Panc1 (cell line): ENCODE data around the gene CCBE1. TPM values are rescaled to one million over a fixed set of nuclear protein-coding genes. Genes with fewer than 3 reads are reported as not detected.

ENCODE experiments used
- ATAC-seq: fragments of 200-7000 bp; cut with Tn5 transposase; 2 replicates; pipeline ENCODE4 v1.9.1; 2020; ENCODE audit warnings: mild to moderate bottlenecking, moderate library complexity
- BruUV-seq: library from RNA; stranded (reverse); fragments of 400-500 nt; replicated peaks from 2 replicates; lab custom pipeline; 2021; lab: Mats Ljungman, UMichigan
- CTCF ChIA-PET: fragments of 300-600 bp; sonication (Branson Sonifier 250); formaldehyde crosslinking; loops from one replicate; lab custom pipeline; 2022; ENCODE audit warnings: antibody characterized with exemption; lab: Charles Lee
- POLR2A ChIA-PET: fragments of 300-600 bp; sonication (Branson Sonifier 250); formaldehyde crosslinking; loops from one replicate; lab custom pipeline; 2022; ENCODE audit warnings: antibody characterized with exemption; lab: Charles Lee
- DNase-seq: peaks from one replicate; pipeline ENCODE4 v3.0.0-alpha.2; 2010; ENCODE audit warnings: low read depth, low spot score
- H3K27ac ChIP-seq: 2 replicates; pipeline ENCODE4 v1.5.1; 2011; ENCODE audit warnings: mild to moderate bottlenecking, low read length, inconsistent platforms
- H3K27me3 ChIP-seq: fragments of 200-500 bp; sonication (Bioruptor generic); 2 replicates; pipeline ENCODE4 v1.6.0; 2014; ENCODE audit warnings: low read length, inconsistent platforms; ENCODE audit not compliant: control insufficient read depth, insufficient read depth
- H3K36me3 ChIP-seq: fragments of 200-500 bp; sonication (Bioruptor generic); 2 replicates; pipeline ENCODE4 v1.5.1; 2014; ENCODE audit warnings: inconsistent platforms, mild to moderate bottlenecking, low read length, moderate library complexity; ENCODE audit not compliant: control insufficient read depth, insufficient read depth
- H3K4me1 ChIP-seq: 2 replicates; pipeline ENCODE4 v1.5.1; 2011; ENCODE audit warnings: inconsistent platforms, mild to moderate bottlenecking, low read length, moderate library complexity; ENCODE audit not compliant: control insufficient read depth, insufficient read depth
- H3K4me3 ChIP-seq, 2 experiments: 2 replicates each; pipeline ENCODE4 v1.5.1; 2011 to 2012; ENCODE audit warnings: low read depth in 2 of 2, low read length in 2 of 2, mild to moderate bottlenecking in 2 of 2, inconsistent platforms in 1 of 2, moderate library complexity in 1 of 2
- H3K9me3 ChIP-seq: fragments of 200-500 bp; sonication (Bioruptor generic); 2 replicates; pipeline ENCODE4 v1.5.1; 2014; ENCODE audit warnings: low read depth, mild to moderate bottlenecking, inconsistent platforms, low read length, moderate library complexity; ENCODE audit not compliant: control insufficient read depth, insufficient read depth
- CTCF ChIP-seq: fragments of 450-650 bp; IDR thresholded peaks from 2 replicates; pipeline ENCODE4 v1.5.1; 2017; ENCODE audit warnings: mild to moderate bottlenecking
- POLR2AphosphoS5 ChIP-seq: IDR thresholded peaks from 2 replicates; pipeline ENCODE4 v1.6.1; 2012; ENCODE audit warnings: mild to moderate bottlenecking, low read depth, low read length, moderate library complexity
- REST ChIP-seq, 2 experiments: IDR thresholded peaks; 2 replicates each; pipeline ENCODE4 v1.6.1; 2011 to 2012; ENCODE audit warnings: low read depth in 2 of 2, control low read depth in 1 of 2, low read length in 1 of 2, mild to moderate bottlenecking in 1 of 2, moderate library complexity in 1 of 2; ENCODE audit not compliant: insufficient read depth in 1 of 2
- SIN3A ChIP-seq: IDR thresholded peaks from 2 replicates; pipeline ENCODE4 v1.6.1; 2012; ENCODE audit warnings: low read depth, mild to moderate bottlenecking, low read length, moderate library complexity, borderline replicate concordance; ENCODE audit not compliant: insufficient read depth
- TCF7L2 ChIP-seq: IDR thresholded peaks from 2 replicates; pipeline ENCODE4 v1.6.1; 2011; ENCODE audit warnings: mild to moderate bottlenecking, low read depth, low read length, inconsistent platforms
- in situ Hi-C: cut with HindIII; loops from 2 replicates; pipeline ENCODE4 v1.10.0; 2016; ENCODE audit warnings: low sequenced_read_pairs, low pct_unique_long_range_greater_than_20kb
- intact Hi-C: fragments of 100-400 bp; cut with micrococcal nuclease; formaldehyde crosslinking; loops from one replicate; pipeline ENCODE4 v1.10.0; 2022; ENCODE audit not compliant: unreplicated experiment
- total RNA-seq: library from RNA; stranded (reverse); gene quantifications from one replicate; pipeline ENCODE4 v1.2.1, GENCODE V29; 2021; ENCODE audit not compliant: unreplicated experiment

Gene CCBE1
- total RNA-seq, 1 experiment from 2014 or later: 0.13 TPM

DNA sequence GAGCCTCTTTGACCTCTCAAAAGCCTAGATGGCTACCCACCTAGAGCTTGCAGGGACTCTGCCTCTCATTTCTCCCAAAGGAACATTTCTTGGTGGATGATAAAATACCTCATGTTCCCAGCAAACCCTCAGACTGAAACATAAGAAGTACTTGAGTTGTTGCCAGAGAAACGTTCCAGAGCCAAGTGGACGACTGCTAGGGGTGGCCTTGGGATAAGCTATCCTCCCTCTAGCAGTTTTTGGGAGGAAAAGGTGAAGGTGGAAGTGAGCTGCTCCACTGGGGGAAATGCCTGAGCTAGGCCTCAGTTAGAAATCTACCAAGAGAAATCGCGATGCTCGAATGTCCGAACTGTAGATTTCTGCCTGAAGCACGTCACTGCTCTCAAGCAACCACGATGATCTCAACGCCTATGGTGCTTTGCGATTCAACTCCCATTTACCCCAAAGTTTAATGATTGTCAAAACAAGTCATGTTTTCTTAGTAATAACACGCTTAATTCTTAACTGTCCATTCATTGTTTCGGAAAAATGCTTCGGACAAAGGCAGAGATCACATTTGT is 91.5 kb downstream of the CCBE1 start:
- no peak overlapping the region for H3K27ac ChIP-seq
- no peak for DNase-seq
- no peaks in the 10 kb centered on the region for H3K4me1 ChIP-seq
- in situ Hi-C loops (no loop called here), intact Hi-C loops (no loop called here)
- no peak for TF ChIP-seq REST (IDR thresholded peaks at IDR 0.05; ENCODE audit: insufficient read depth in 1 of 2, low read depth in 2 of 2, low read length in 1 of 2)
- no peak for TF ChIP-seq POLR2AphosphoS5
- TF ChIP-seq SIN3A: no peak
- TF ChIP-seq CTCF: no peak
- TF ChIP-seq TCF7L2: no peak
- no peaks in the 10 kb centered on the region for H3K27me3 ChIP-seq
- no peak overlapping the region for H3K4me3 ChIP-seq
- no TSS peak for BruUV-seq
- H3K9me3 ChIP-seq: no peaks in the 10 kb centered on the region
- ChIA-PET POLR2A (no interaction called here), CTCF (no interaction called here)
- no peak for ATAC-seq
- no peaks in the 10 kb centered on the region for H3K36me3 ChIP-seq

DNA sequence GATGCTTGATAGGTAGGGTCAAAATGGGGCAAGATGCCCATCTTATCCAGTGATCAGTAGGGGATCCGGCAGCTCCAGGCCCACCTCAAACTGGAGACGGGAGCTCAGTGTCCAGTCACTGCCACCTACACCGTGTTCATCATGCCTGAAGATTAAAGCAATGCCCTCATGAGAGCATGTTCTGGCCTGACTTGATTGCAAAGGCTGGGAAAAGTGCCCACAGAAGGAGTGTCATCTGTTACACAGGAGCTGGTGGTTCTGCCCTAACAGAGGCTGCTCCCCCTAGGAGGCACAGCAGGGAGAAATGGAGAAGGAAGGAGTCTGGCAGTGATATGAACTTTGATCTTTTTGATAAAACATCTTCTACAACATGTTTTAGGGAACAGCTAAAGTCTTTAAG is 92.3 kb downstream of the CCBE1 start:
- BruUV-seq: no TSS peak
- POLR2A ChIA-PET: no interaction called here
- no peaks in the 10 kb centered on the region for H3K27me3 ChIP-seq
- intact Hi-C loops: no loop called here
- H3K4me3 ChIP-seq: no peak overlapping the region
- H3K4me1 ChIP-seq: no peaks in the 10 kb centered on the region
- CTCF ChIA-PET: no interaction called here
- in situ Hi-C loops: no loop called here
- ATAC-seq: no peak
- TF ChIP-seq TCF7L2: no peak
- TF ChIP-seq POLR2AphosphoS5: no peak
- no peak for TF ChIP-seq SIN3A
- no peak for TF ChIP-seq REST (IDR thresholded peaks at IDR 0.05; ENCODE audit: insufficient read depth in 1 of 2, low read depth in 2 of 2, low read length in 1 of 2)
- TF ChIP-seq CTCF: no peak
- H3K9me3 ChIP-seq: no peaks in the 10 kb centered on the region
- no peaks in the 10 kb centered on the region for H3K36me3 ChIP-seq
- no peak for DNase-seq
- no peak overlapping the region for H3K27ac ChIP-seq
